ENCODE measurements around the gene SH3PXD2B. TPM values are rescaled to one million over a fixed set of nuclear protein-coding genes. Genes with fewer than 3 reads are reported as not detected.
"Not testable (repeated sequence)": the region's sequence is repeated elsewhere in the genome, so short reads cannot be mapped to it uniquely, and the experiment has no call there.

The SH3PXD2B gene
- total RNA-seq, 1 experiment from 2014 or later: 27.5 TPM

GRCh38 chr5:172334196-172334595, 120.1 kb downstream of the SH3PXD2B start:
- H3K4me2 ChIP-seq (ENCODE audit: low read length): no peak overlapping the region
- no peak overlapping the region for H3K9ac ChIP-seq (ENCODE audit: low read length)
- CTCF ChIA-PET: interaction anchor here (1.2 kb wide), 1 partner anchor 422 kb away, joined by 3 read pairs; no protein-coding TSS in a partner anchor
- H3K79me2 ChIP-seq (ENCODE audit: insufficient read depth, low read length): no peaks in the 10 kb centered on the region
- TF ChIP-seq SRF (IDR thresholded peaks at IDR 0.05; ENCODE audit: low read depth) (no peak), MAX (IDR thresholded peaks at IDR 0.05) (no peak), TCF7L2 (IDR thresholded peaks at IDR 0.05; ENCODE audit: borderline replicate concordance, extremely low read depth, insufficient read depth, insufficient read length) (no peak), CTCF (IDR thresholded peaks at IDR 0.05 in 2 of 3, conservative IDR thresholded peaks at IDR 0.05 in 1 of 3; ENCODE audit: borderline replicate concordance in 1 of 3, insufficient read depth in 1 of 3, low read depth in 2 of 3, low read length in 2 of 3) (peak in 2 of 3 experiments; percentile 44; a peak in 4 of 6 replicates), EZH2phosphoT487 (IDR thresholded peaks at IDR 0.05; ENCODE audit: borderline replicate concordance) (no peak), ELF1 (IDR thresholded peaks at IDR 0.05; ENCODE audit: borderline replicate concordance, low read depth) (no peak), CBX3 (IDR thresholded peaks at IDR 0.05; ENCODE audit: low read depth) (peak; percentile 33; the same call in 1 of the 2 replicates), JUND (IDR thresholded peaks at IDR 0.05) (no peak), YY1 (IDR thresholded peaks at IDR 0.05; ENCODE audit: extremely low read depth, insufficient replicate concordance, low read depth, low read length) (no peak), CEBPB (IDR thresholded peaks at IDR 0.05; ENCODE audit: low read depth) (no peak), ZFX (IDR thresholded peaks at IDR 0.05) (no peak), SP1 (IDR thresholded peaks at IDR 0.05; ENCODE audit: low read depth) (no peak)
- H3K36me3 ChIP-seq (ENCODE audit: control insufficient read depth in 1 of 2, insufficient read depth in 2 of 2, low read length in 2 of 2): no peaks in the 10 kb centered on the region
- DNase-seq (ENCODE audit: low read depth, low spot score) (no peak), ATAC-seq (peak; percentile 83)
- H4K20me1 ChIP-seq (ENCODE audit: insufficient read depth): no peaks in the 10 kb centered on the region
- H3K9me3 ChIP-seq (ENCODE audit: control insufficient read depth in 1 of 2, insufficient read depth in 1 of 2, low read depth in 1 of 2, low read length in 2 of 2): no peaks in the 10 kb centered on the region
- BruUV-seq (replicated peaks): no TSS peak
- H3K4me1 ChIP-seq (ENCODE audit: control insufficient read depth in 1 of 2, insufficient read depth in 2 of 2, low read length in 2 of 2): no peaks in the 10 kb centered on the region
- no peak overlapping the region for H2AFZ ChIP-seq (ENCODE audit: low read depth, low read length, poor library complexity, severe bottlenecking)
- no peaks in the 10 kb centered on the region for H3K9me2 ChIP-seq (ENCODE audit: insufficient read depth)
- no peak overlapping the region for H3K27ac ChIP-seq (ENCODE audit: low read depth, low read length)
- intact Hi-C loops (cut with micrococcal nuclease): no loop called here
- POLR2A ChIA-PET: no interaction called here
- RAD21 ChIA-PET (ENCODE audit: low non-redundant PET in 1 of 2, low total read pairs in 2 of 2, uncharacterized antibody in 2 of 2, unreplicated experiment in 2 of 2): no interaction called here
- no peaks in the 10 kb centered on the region for H3K27me3 ChIP-seq (ENCODE audit: insufficient read depth, low read length)
- no peak overlapping the region for H3K4me3 ChIP-seq (replicated peaks in 1 of 2; ENCODE audit: low read depth in 1 of 2, low read length in 2 of 2)

GRCh38 chr5:172326901-172327300, 127.4 kb downstream of the SH3PXD2B start:
- intact Hi-C loops (cut with micrococcal nuclease); H3K4me2 ChIP-seq (ENCODE audit: low read length); H3K9ac ChIP-seq (ENCODE audit: low read length); RAD21 ChIA-PET (ENCODE audit: low non-redundant PET in 1 of 2, low total read pairs in 2 of 2, uncharacterized antibody in 2 of 2, unreplicated experiment in 2 of 2); H3K4me3 ChIP-seq (replicated peaks in 1 of 2; ENCODE audit: low read depth in 1 of 2, low read length in 2 of 2); H3K79me2 ChIP-seq (ENCODE audit: insufficient read depth, low read length); CTCF ChIA-PET; H3K9me2 ChIP-seq (ENCODE audit: insufficient read depth); DNase-seq (ENCODE audit: low read depth, low spot score); BruUV-seq (replicated peaks); H3K4me1 ChIP-seq (ENCODE audit: control insufficient read depth in 1 of 2, insufficient read depth in 2 of 2, low read length in 2 of 2); POLR2A ChIA-PET; H3K27me3 ChIP-seq (ENCODE audit: insufficient read depth, low read length); ATAC-seq; H3K36me3 ChIP-seq (ENCODE audit: control insufficient read depth in 1 of 2, insufficient read depth in 2 of 2, low read length in 2 of 2); H3K9me3 ChIP-seq (ENCODE audit: control insufficient read depth in 1 of 2, insufficient read depth in 1 of 2, low read depth in 1 of 2, low read length in 2 of 2); H4K20me1 ChIP-seq (ENCODE audit: insufficient read depth); H2AFZ ChIP-seq (ENCODE audit: low read depth, low read length, poor library complexity, severe bottlenecking); H3K27ac ChIP-seq (ENCODE audit: low read depth, low read length): not testable (repeated sequence)

Data from HCT116 (cell line).